ENCODE data around the gene STPG3. TPM values are rescaled to one million over a fixed set of nuclear protein-coding genes. Genes with fewer than 3 reads are reported as not detected.

The STPG3 gene
- total and polyA plus RNA-seq, 2 experiments from 2014 or later: not detected

DNA sequence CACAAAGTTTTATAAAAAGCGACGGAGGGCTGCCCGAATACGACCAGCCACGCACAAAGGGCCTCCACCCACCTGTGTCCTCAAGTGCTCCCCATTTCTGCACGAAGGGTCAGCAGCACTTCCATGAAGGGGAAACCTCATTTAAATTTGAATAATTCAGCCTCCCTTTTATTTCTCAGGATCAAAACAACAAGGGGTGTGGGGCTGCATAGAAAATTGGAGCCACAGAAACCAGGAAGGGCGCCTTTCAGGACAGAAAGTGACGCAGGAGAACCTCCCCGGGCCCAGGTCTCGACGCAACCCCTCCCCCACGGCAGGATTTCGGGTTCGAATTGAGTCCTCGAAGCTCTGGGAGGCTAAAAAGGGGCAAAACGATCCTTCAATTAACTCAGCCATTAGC is 48.9 kb downstream of the STPG3 start:
- 15% methylated on average over 16 of the region's 16 CpGs for WGBS, 2 experiments (ENCODE audit: low coverage in 1 of 2, low lambda C conversion rate in 2 of 2, missing lambda C conversion rate in 2 of 2)
- H3K9me2 ChIP-seq (ENCODE audit: insufficient read depth): no peaks in the 10 kb centered on the region

GRCh38 chr9:137300567-137301080 is 49.5 kb downstream of the STPG3 start:
- Histone ChIP-seq H3K9me3 (ENCODE audit: low read depth) (no peaks in the 10 kb centered on the region), H3K27me3 (replicated peaks; ENCODE audit: insufficient read depth) (peaks cover 41% of the 10 kb centered on the region), H2AFZ (peak overlapping the region; percentile 38; the same call in 1 of the 2 replicates), H3K79me2 (ENCODE audit: insufficient read depth) (no peaks in the 10 kb centered on the region), H3K27ac (no peak overlapping the region), H4K20me1 (ENCODE audit: insufficient read depth) (no peaks in the 10 kb centered on the region), H3K4me1 (ENCODE audit: insufficient read depth) (no peaks in the 10 kb centered on the region), H3K4me3 (peak overlapping the region; percentile 58), H3K4me2 (ENCODE audit: unreplicated experiment) (peak overlapping the region; percentile 48), H3K9me2 (ENCODE audit: insufficient read depth) (no peaks in the 10 kb centered on the region), H3F3A (ENCODE audit: insufficient read depth) (no peaks in the 10 kb centered on the region), H3K9ac (no peak overlapping the region), H3K36me3 (ENCODE audit: low read depth) (no peaks in the 10 kb centered on the region)
- DNase-seq: no peak
- in situ Hi-C loops (cut with MboI): no loop called here
- TF ChIP-seq EZH2 (IDR thresholded peaks at IDR 0.05; ENCODE audit: insufficient read depth, poor library complexity, severe bottlenecking): peak; percentile 88
- TF ChIP-seq EZH2phosphoT487 (IDR thresholded peaks at IDR 0.05; ENCODE audit: insufficient read depth, low read depth): no peak
- WGBS, 2 experiments (ENCODE audit: low coverage in 1 of 2, low lambda C conversion rate in 2 of 2, missing lambda C conversion rate in 2 of 2): 0 to 4% methylated on average over 18 to 25 of the region's 25 CpGs

More for the DNA sequence above, 48.9 kb downstream of the STPG3 start:
- H3K79me2 ChIP-seq (ENCODE audit: insufficient read depth): no peaks in the 10 kb centered on the region
- H3K9ac ChIP-seq: no peak overlapping the region
- no peaks in the 10 kb centered on the region for H3K9me3 ChIP-seq (ENCODE audit: low read depth)
- DNase-seq: no peak
- H4K20me1 ChIP-seq (ENCODE audit: insufficient read depth): no peaks in the 10 kb centered on the region
- no peaks in the 10 kb centered on the region for H3F3A ChIP-seq (ENCODE audit: insufficient read depth)
- no peak overlapping the region for H3K27ac ChIP-seq
- TF ChIP-seq EZH2phosphoT487 (IDR thresholded peaks at IDR 0.05; ENCODE audit: insufficient read depth, low read depth) (no peak), EZH2 (IDR thresholded peaks at IDR 0.05; ENCODE audit: insufficient read depth, poor library complexity, severe bottlenecking) (peak; percentile 28)
- peaks cover 41% of the 10 kb centered on the region for H3K27me3 ChIP-seq (replicated peaks; ENCODE audit: insufficient read depth)
- H3K4me2 ChIP-seq (ENCODE audit: unreplicated experiment): no peak overlapping the region
- no peak overlapping the region for H3K4me3 ChIP-seq
- no peak overlapping the region for H2AFZ ChIP-seq
- H3K4me1 ChIP-seq (ENCODE audit: insufficient read depth): no peaks in the 10 kb centered on the region
- H3K36me3 ChIP-seq (ENCODE audit: low read depth): no peaks in the 10 kb centered on the region
- in situ Hi-C loops (cut with MboI): loop anchor here (10.0 kb wide), 1 partner anchor 105 kb away; no protein-coding TSS in a partner anchor

DNA sequence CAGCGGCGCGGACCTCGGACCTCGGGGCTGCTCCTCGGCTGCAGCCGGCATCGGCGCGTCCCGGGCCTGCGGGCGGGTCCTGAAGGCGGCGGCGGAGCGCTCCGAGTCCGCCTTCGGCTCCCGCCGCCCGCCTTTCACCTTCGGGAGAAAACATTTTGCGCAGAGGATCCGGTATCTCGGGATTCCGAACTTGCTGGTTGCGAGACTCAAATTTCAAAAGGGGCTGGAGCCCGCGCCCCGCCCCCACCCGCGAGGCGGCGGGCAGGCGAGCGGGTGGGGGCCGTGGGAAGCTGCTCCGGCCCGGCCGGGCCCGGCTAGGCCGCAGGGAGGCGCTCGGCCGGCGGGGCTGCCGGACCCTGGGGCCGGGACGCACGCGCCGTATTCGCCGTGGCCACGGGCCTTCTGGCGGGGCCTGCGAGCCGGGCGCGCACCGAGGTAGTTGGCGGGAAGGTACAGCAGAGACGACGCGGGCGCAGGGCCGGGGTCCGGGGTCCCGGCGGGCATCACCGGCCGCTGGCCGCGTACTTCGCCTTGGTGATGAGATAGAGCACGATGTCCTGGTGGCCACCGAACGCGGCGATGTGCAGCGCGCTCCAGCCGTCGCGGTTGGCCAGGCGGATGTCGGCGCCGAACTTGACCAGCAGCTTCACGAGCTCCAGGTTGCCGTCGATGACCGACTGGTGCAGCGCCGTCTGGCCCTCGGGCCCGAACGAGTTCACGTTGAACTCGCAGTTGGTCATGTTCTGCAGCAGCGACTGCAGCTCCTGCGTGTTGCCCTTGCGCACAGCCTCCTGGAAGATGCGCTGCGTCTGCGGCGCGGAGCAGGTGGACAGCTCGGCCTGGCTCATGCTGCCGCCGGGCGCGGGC is 50.2 kb downstream of the STPG3 start:
- no peaks in the 10 kb centered on the region for H3K9me3 ChIP-seq (ENCODE audit: low read depth)
- peaks cover 38% of the 10 kb centered on the region for H3K27me3 ChIP-seq (replicated peaks; ENCODE audit: insufficient read depth)
- H3K9ac ChIP-seq: no peak overlapping the region
- no peaks in the 10 kb centered on the region for H3K9me2 ChIP-seq (ENCODE audit: insufficient read depth)
- in situ Hi-C loops (cut with MboI): no loop called here
- peak; percentile 59 for DNase-seq
- no peaks in the 10 kb centered on the region for H4K20me1 ChIP-seq (ENCODE audit: insufficient read depth)
- no peak overlapping the region for H3K27ac ChIP-seq
- no peaks in the 10 kb centered on the region for H3K36me3 ChIP-seq (ENCODE audit: low read depth)
- H3K4me1 ChIP-seq (ENCODE audit: insufficient read depth): no peaks in the 10 kb centered on the region
- H3K4me3 ChIP-seq: peak overlapping the region; percentile 58
- H3F3A ChIP-seq (ENCODE audit: insufficient read depth): no peaks in the 10 kb centered on the region
- TF ChIP-seq EZH2 (IDR thresholded peaks at IDR 0.05; ENCODE audit: insufficient read depth, poor library complexity, severe bottlenecking) (no peak), EZH2phosphoT487 (IDR thresholded peaks at IDR 0.05; ENCODE audit: insufficient read depth, low read depth) (0 out of 2 replicates have a peak, but pooled peaks have one; percentile 32)
- no peaks in the 10 kb centered on the region for H3K79me2 ChIP-seq (ENCODE audit: insufficient read depth)
- WGBS, 2 experiments (ENCODE audit: low coverage in 1 of 2, low lambda C conversion rate in 2 of 2, missing lambda C conversion rate in 2 of 2): 2% methylated on average over 77 to 105 of the region's 115 CpGs
- peak overlapping the region; percentile 48 for H3K4me2 ChIP-seq (ENCODE audit: unreplicated experiment)
- peak overlapping the region; percentile 38; the same call in 1 of the 2 replicates for H2AFZ ChIP-seq

DNA sequence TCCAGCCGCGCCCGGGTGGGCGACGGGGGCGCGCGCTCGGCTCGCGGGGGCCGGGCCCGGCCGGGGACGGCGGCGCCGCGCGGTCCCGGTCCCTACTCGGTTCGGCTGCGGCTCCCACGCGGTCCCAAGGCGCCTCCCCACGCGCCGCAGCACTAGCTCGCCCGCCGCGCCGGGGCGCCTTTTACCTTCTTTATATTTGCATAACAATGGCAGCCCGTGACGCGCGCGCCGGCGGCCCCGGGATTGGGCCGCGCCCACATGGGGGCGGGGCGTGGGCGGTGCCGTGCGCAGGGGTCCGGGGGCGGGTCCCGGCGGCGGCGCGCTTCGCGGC is 51.0 kb downstream of the STPG3 start, which contains the start of gene NRARP:
TSS of gene NRARP (minus strand) at position 154 of the 331 bp plus-strand sequence. CDS start 343 bp downstream, outside the sequence.
- Histone ChIP-seq H3K4me2 (ENCODE audit: unreplicated experiment) (peak within 1 kb of the TSS; percentile 68), H3K27ac (no peak within 1 kb of the TSS), H3K4me1 (ENCODE audit: insufficient read depth) (no peaks in the 10 kb centered on the region), H3K9me3 (ENCODE audit: low read depth) (no peaks in the 10 kb centered on the region), H3K4me3 (peak within 1 kb of the TSS; percentile 58), H2AFZ (peak within 1 kb of the TSS; percentile 39), H3K27me3 (replicated peaks; ENCODE audit: insufficient read depth) (peaks cover 32% of the 10 kb centered on the region), H4K20me1 (ENCODE audit: insufficient read depth) (no peaks in the 10 kb centered on the region), H3K79me2 (ENCODE audit: insufficient read depth) (no peaks in the 10 kb centered on the region), H3F3A (ENCODE audit: insufficient read depth) (no peaks in the 10 kb centered on the region), H3K36me3 (ENCODE audit: low read depth) (no peaks in the 10 kb centered on the region), H3K9me2 (ENCODE audit: insufficient read depth) (no peaks in the 10 kb centered on the region), H3K9ac (peak within 1 kb of the TSS; percentile 36; the same call in 1 of the 2 replicates)
- TF ChIP-seq EZH2 (IDR thresholded peaks at IDR 0.05; ENCODE audit: insufficient read depth, poor library complexity, severe bottlenecking) (no peak), EZH2phosphoT487 (IDR thresholded peaks at IDR 0.05; ENCODE audit: insufficient read depth, low read depth) (no peak)
- DNase-seq: peak; percentile 83
- 1 to 3% methylated on average over 8 to 12 of the region's 60 CpGs for WGBS, 2 experiments (ENCODE audit: low coverage in 1 of 2, low lambda C conversion rate in 2 of 2, missing lambda C conversion rate in 2 of 2)
- in situ Hi-C loops (cut with MboI): no loop called here

All from GM23248 (cell line).